Right lobe of liver (tissue), 6 donors: Measurements from ENCODE around the gene SOCS3. TPM values are rescaled to one million over a fixed set of nuclear protein-coding genes. Genes with fewer than 3 reads are reported as not detected.

Experiments used
- ATAC-seq, 4 donors: fragments of 200-7000 bp; cut with Tn5 transposase; one replicate each; pipeline ENCODE4 v1.9.1; 2020; ENCODE audit warnings: mild to moderate bottlenecking in 4 of 4, moderate library complexity in 4 of 4
- DNase-seq, 3 donors: peaks; one replicate each; pipeline ENCODE4 v3.0.0-alpha.2; 2020
- H3K27ac ChIP-seq, 3 donors: fragments of 200-600 bp; one replicate each; pipeline ENCODE4 v1.8.0; 2022
- H3K27me3 ChIP-seq, 2 donors: fragments of 200-600 bp; one replicate each; pipeline ENCODE4 v1.8.0; 2022
- H3K36me3 ChIP-seq, 4 donors: fragments of 200-600 bp; sonication (generic) in 1 of 4; one replicate each; pipeline versions ENCODE4 v1.5.1 to v1.8.0; 2017 to 2022; ENCODE audit warnings: control low read depth in 1 of 4
- H3K4me1 ChIP-seq, 4 donors: fragments of 200-600 bp; sonication (generic) in 1 of 4; one replicate each; pipeline versions ENCODE4 v1.5.1 to v1.8.0; 2017 to 2022; ENCODE audit warnings: control low read depth in 1 of 4
- H3K4me3 ChIP-seq, 3 donors: fragments of 200-600 bp; one replicate each; pipeline ENCODE4 v1.8.0; 2022
- H3K9me3 ChIP-seq, 4 donors: fragments of 200-600 bp; sonication (generic) in 1 of 4; one replicate each; pipeline versions ENCODE4 v1.5.1 to v1.8.0; 2017 to 2022; ENCODE audit warnings: control low read depth in 1 of 4
- CTCF ChIP-seq, 4 donors: fragments of 200-600 bp in 3 of 4; fragments of 450-650 bp in 1 of 4; IDR thresholded peaks; one replicate each; pipeline versions ENCODE4 v1.5.1 to v1.8.0; 2016 to 2022; ENCODE audit warnings: antibody characterized with exemption in 4 of 4, mild to moderate bottlenecking in 2 of 4
- POLR2A ChIP-seq: fragments of 450-650 bp; IDR thresholded peaks from one replicate; pipeline ENCODE4 v1.6.1; 2017; ENCODE audit warnings: antibody characterized with exemption, mild to moderate bottlenecking
- WGBS: methylation state at CpG from one replicate; pipeline ENCODE4 v1.1.6; 2018; ENCODE audit warnings: low coverage, low lambda C conversion rate; ENCODE audit not compliant: insufficient coverage; ENCODE audit errors: missing lambda C conversion rate; 5-methylcytosine and 5-hydroxymethylcytosine counted together
- intact Hi-C, 2 donors: fragments of 100-400 bp; cut with DNase I; formaldehyde crosslinking; loops; one replicate each; pipeline versions ENCODE4 v1.11.2 to v1.14.1; 2022
- long read RNA-seq: library from polyadenylated mRNA; unstranded; transcript quantifications from one replicate; pipeline ENCODE4 v2.0.0, GENCODE V29; 2019
- total RNA-seq, 6 experiments: library from RNA; depleted of rRNA in 2 of 6; stranded (reverse); fragments of >200 nt in 2 of 6; fragmentation: NEBNext Ultra II Directional in 3 of 6; extraction: Animal tissue kit (Norgen Biotek cat#: 25700) in 3 of 6; gene quantifications; one replicate each; pipeline versions ENCODE4 v1.1.0 to v1.2.4, GENCODE V29; 2016 to 2023
- donor health status: DM: no; HTN: yes; CAD: no.
- donor health status: DM: no; HTN: no; CAD: no.
- donor health status: DM: no; HTN: no; CAD: no.
- donor health status: DM: no; HTN: yes; CAD: no.
- donor health status: DM: no; HTN: yes; CAD: no.

The SOCS3 gene, protein sequence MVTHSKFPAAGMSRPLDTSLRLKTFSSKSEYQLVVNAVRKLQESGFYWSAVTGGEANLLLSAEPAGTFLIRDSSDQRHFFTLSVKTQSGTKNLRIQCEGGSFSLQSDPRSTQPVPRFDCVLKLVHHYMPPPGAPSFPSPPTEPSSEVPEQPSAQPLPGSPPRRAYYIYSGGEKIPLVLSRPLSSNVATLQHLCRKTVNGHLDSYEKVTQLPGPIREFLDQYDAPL
- 10 to 100 TPM in 4 of 6 experiments, 1 to 10 TPM in 2; 1.2 to 87.3 (median 24.1) TPM for total RNA-seq
- long read RNA-seq, result 0 reads

- H3K9me3 ChIP-seq, result no peaks in the 10 kb centered on the region
- DNase-seq (peak; percentile 95 to 98 (median 97)), ATAC-seq (peak; percentile 46 to 82 (median 72))
- no CpG with 5 or more reads among the region's 59 CpGs for WGBS
- TF ChIP-seq CTCF (IDR thresholded peaks at IDR 0.05) (no peak), POLR2A (peak; percentile 100)
- intact Hi-C loops, result loop anchor here in 1 of 2 donors (5.0 kb wide), 1 partner anchor 62 kb away; no protein-coding TSS in a partner anchor
- H3K4me3 ChIP-seq, result peak within 1 kb of the TSS; percentile 75 to 99 (median 93)
- peaks cover 0 to 52% (median 10%) of the 10 kb centered on the region in 4 donors for H3K4me1 ChIP-seq
- no peaks in the 10 kb centered on the region for H3K27me3 ChIP-seq
- H3K36me3 ChIP-seq, result peaks cover 0 to 18% (median 2%) of the 10 kb centered on the region in 4 donors
- H3K27ac ChIP-seq, result peak within 1 kb of the TSS; percentile 85 to 98 (median 88)
These were observed at the start of gene SOCS3 for GRCh38 chr17:78359997-78360370. Gene SOCS3 (minus strand): TSS chr17:78360077. CDS start chr17:78359095, 982 bp downstream.

DNA sequence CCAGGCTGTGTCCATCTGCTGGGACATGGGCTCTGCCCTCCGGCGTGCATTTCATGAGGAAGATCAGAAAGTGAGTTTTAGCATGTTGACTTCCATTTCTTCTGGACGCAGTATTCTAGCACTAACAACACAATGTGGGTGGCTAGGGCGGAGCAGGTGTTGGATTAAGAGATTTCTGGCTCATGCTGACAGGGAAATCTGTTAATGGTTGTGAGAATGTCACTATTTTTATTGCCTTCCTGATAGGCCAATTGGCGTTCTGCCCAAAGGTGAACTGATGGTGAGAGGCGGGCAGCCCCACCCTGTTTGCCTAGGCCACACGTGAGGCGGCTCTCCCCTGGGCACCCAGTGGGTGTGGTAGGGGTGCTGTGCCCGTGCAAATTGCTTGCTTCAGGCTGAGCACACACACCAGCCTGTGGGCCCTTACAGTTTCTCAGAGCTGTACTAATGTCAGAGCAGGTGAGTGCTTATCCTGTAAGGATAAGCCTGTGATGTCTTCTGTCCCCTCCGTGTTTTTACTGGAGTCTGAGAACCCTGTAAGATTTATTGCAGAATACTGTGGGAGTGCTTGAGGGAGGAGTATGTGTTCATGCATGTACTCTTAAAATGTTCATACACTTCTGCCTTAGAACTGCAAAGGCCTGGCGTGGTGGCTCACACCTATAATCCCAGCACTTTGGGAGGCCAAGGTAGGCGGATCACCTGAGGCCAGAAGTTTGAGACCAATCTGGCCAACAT is 49.5 kb upstream of the SOCS3 start:
- intact Hi-C loops, result no loop called here
- no peak for TF ChIP-seq POLR2A
- DNase-seq (peak in 2 of 3 donors; percentile 77 to 80), ATAC-seq (peak; percentile 13 to 57 (median 34))
- H3K36me3 ChIP-seq, result peaks cover 0 to 9% (median 1%) of the 10 kb centered on the region in 4 donors
- no peaks in the 10 kb centered on the region for H3K9me3 ChIP-seq
- WGBS, result 52% methylated on average over 6 of the region's 12 CpGs
- H3K27me3 ChIP-seq, result no peaks in the 10 kb centered on the region
- no peak overlapping the region for H3K27ac ChIP-seq
- H3K4me1 ChIP-seq, result peaks cover 0 to 10% (median 2%) of the 10 kb centered on the region in 4 donors
- H3K4me3 ChIP-seq, result no peak overlapping the region

DNA sequence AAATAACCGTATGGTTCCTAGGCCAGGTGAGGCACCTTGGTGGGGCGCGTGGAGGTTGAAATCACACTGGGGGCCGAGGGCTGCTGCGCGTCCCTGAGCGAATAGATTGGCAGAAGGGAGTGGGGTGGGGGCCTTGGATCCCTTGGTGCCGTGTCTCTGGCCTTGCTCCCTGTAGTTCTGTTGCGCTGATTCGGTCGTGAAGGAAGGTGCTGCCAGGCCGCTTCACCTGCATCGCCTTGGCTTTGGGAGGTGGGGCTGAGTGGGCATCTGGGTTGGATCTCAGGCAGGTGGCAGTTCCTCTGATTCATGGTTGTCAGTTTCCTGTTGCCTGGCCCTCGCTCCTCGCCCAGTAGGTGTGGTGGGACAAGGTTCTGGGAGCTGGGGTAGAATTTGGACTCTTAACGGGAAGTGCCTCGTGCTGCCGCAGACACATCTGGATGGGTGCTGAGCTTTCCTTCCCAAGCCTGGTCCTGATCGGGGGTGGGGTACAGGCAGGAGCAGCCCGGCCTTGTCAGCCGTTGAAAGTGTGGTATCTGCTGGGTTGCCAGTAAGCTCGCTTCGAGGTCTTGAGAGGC is 48.7 kb upstream of the SOCS3 start:
- no peak overlapping the region for H3K4me3 ChIP-seq
- H3K9me3 ChIP-seq, result no peaks in the 10 kb centered on the region
- H3K27ac ChIP-seq, result no peak overlapping the region
- WGBS, result 95% methylated on average over 12 of the region's 23 CpGs
- TF ChIP-seq CTCF (IDR thresholded peaks at IDR 0.05) (no peak), POLR2A (no peak)
- DNase-seq (no peak), ATAC-seq (no peak)
- peaks cover 0 to 10% (median 2%) of the 10 kb centered on the region in 4 donors for H3K4me1 ChIP-seq
- H3K36me3 ChIP-seq, result peaks cover 0 to 16% (median 7%) of the 10 kb centered on the region in 4 donors
- H3K27me3 ChIP-seq, result no peaks in the 10 kb centered on the region
- intact Hi-C loops, result no loop called here

GRCh38 chr17:78407387-78408000 is 47.6 kb upstream of the SOCS3 start:
- Histone ChIP-seq H3K27me3 (no peaks in the 10 kb centered on the region), H3K27ac (no peak overlapping the region), H3K4me3 (no peak overlapping the region), H3K4me1 (peaks cover 0 to 10% (median 2%) of the 10 kb centered on the region in 4 donors), H3K9me3 (no peaks in the 10 kb centered on the region), H3K36me3 (peaks cover 0 to 25% (median 8%) of the 10 kb centered on the region in 4 donors)
- TF ChIP-seq CTCF (IDR thresholded peaks at IDR 0.05), result no peak
- no peak for TF ChIP-seq POLR2A
- ATAC-seq (no peak), DNase-seq (no peak)
- intact Hi-C loops, result no loop called here
- WGBS, result no CpG with 5 or more reads among the region's 7 CpGs
